Subcutaneous abdominal adipose tissue (tissue), 5 donors: ENCODE results near the gene NET1.

Experiments
- H3K27ac ChIP-seq: one replicate; pipeline ENCODE4 v1.7.0; 2013; ENCODE audit warnings: low read depth, mild to moderate bottlenecking, inconsistent platforms, low read length, moderate library complexity
- H3K27me3 ChIP-seq, 5 donors: one replicate each; pipeline ENCODE4 v1.7.0; 2013; ENCODE audit warnings: low read length in 5 of 5, inconsistent platforms in 1 of 5; ENCODE audit not compliant: control insufficient read depth in 5 of 5, insufficient read depth in 4 of 5
- H3K36me3 ChIP-seq, 5 donors: one replicate each; pipeline ENCODE4 v1.7.0; 2013; ENCODE audit warnings: low read length in 5 of 5; ENCODE audit not compliant: control insufficient read depth in 5 of 5, insufficient read depth in 5 of 5
- H3K4me1 ChIP-seq, 5 donors: one replicate each; pipeline ENCODE4 v1.7.0; 2013; ENCODE audit warnings: low read length in 5 of 5, mild to moderate bottlenecking in 3 of 5, moderate library complexity in 1 of 5; ENCODE audit not compliant: control insufficient read depth in 5 of 5, insufficient read depth in 5 of 5
- H3K4me3 ChIP-seq, 5 donors: one replicate each; pipeline ENCODE4 v1.7.0; 2013; ENCODE audit warnings: low read length in 5 of 5, low read depth in 1 of 5
- H3K9ac ChIP-seq, 5 donors: one replicate each; pipeline ENCODE4 v1.7.0; 2013; ENCODE audit warnings: low read length in 5 of 5, mild to moderate bottlenecking in 4 of 5, moderate library complexity in 3 of 5
- H3K9me3 ChIP-seq, 5 donors: one replicate each; pipeline ENCODE4 v1.7.0; 2013; ENCODE audit warnings: low read length in 5 of 5; ENCODE audit not compliant: control insufficient read depth in 5 of 5
- donor health status: healthy.
- donor health status: healthy.
- donor health status: healthy.
- donor health status: healthy.
- donor health status: healthy.

The NET1 gene

DNA sequence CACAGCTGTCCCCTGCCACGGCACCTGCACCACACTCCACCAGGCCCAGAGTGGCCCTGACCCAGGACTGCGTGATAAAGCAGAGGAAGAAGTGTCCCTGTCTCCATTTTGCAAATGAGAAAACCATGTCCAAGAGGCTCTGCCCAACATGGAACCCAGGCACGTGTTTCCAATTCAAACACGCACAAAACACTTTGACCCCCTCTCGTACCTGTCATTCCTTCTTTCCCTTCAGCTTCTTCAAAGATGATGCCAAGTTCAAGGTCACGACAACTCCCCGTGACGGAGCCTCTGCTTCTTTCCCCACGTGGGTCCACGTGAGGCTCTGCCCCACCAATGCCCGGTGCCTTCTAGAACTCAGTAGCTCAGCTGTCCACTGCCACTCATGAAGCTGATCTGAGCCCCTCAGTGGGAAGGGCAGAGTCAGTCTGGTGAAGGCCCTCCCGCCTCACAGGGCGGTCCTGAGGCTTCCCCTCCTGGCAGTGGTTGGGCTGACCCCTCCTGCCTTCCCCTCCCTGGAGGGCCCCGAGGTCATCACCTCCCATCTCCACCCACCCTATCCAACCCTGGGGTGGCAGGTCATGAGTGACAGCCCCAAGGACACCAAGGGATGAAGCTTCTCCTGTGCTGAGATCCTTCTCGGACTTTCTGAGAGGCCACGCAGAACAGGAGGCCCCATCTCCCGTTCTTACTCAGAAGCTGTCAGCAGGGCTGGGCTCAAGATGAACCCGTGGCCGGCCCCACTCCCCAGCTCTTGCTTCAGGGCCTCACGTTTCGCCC lies 68.0 kb downstream of the NET1 start:
- peaks cover 0 to 2% (median 0%) of the 10 kb centered on the region in 5 donors for H3K9me3 ChIP-seq
- peaks cover 0 to 6% (median 0%) of the 10 kb centered on the region in 5 donors for H3K4me1 ChIP-seq
- H3K27me3 ChIP-seq: peaks cover 0 to 4% (median 0%) of the 10 kb centered on the region in 5 donors
- no peak overlapping the region for H3K27ac ChIP-seq
- H3K9ac ChIP-seq: no peak overlapping the region
- H3K36me3 ChIP-seq: no peaks in the 10 kb centered on the region
- H3K4me3 ChIP-seq: no peak overlapping the region

DNA sequence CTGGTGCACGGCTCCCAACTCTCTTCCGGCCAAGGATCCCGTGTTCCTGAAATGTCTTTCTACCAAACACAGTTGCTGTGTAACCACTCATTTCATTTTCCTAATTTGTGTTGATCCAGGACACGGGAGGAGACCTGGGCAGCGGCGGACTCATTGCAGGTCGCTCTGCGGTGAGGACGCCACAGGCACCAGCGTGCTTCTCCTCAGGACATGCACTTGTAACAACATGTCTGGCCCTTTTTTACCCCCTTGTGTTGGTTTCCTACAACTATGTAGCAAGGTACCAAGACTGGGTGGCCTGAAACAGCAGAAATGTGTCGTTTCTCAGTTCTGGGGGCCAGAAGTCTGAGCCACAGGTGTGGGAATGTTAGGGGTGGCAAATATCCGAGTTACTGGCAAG lies 68.8 kb downstream of the NET1 start:
- H3K4me3 ChIP-seq: no peak overlapping the region
- no peak overlapping the region for H3K27ac ChIP-seq
- H3K36me3 ChIP-seq: no peaks in the 10 kb centered on the region
- no peak overlapping the region for H3K9ac ChIP-seq
- peaks cover 0 to 4% (median 0%) of the 10 kb centered on the region in 5 donors for H3K27me3 ChIP-seq
- peaks cover 0 to 13% (median 3%) of the 10 kb centered on the region in 5 donors for H3K4me1 ChIP-seq
- H3K9me3 ChIP-seq: peaks cover 0 to 2% (median 0%) of the 10 kb centered on the region in 5 donors

DNA sequence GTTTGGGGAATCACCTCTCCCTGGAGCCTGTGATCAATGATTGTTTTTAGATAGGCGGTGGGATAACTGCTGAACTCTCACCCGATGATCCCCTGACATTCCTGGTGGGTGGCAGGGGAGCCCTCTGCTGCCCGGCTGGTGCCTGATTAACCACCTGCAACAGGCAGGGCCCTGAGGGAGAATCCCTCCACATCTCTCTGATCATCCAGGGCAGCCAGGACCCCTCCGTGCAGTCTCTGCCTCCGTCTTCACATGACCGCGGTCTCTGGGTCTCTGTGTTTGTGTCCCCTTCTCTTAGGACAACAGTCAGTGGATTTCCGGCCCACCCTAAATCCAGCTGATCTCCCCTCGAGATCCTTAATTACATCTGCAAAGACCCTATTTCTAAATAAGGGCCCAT lies 69.7 kb downstream of the NET1 start:
- H3K27ac ChIP-seq: no peak overlapping the region
- H3K4me3 ChIP-seq: no peak overlapping the region
- H3K27me3 ChIP-seq: peaks cover 0 to 4% (median 0%) of the 10 kb centered on the region in 5 donors
- H3K36me3 ChIP-seq: no peaks in the 10 kb centered on the region
- no peak overlapping the region for H3K9ac ChIP-seq
- H3K9me3 ChIP-seq: peaks cover 0 to 2% (median 0%) of the 10 kb centered on the region in 5 donors
- peaks cover 0 to 22% (median 12%) of the 10 kb centered on the region in 5 donors for H3K4me1 ChIP-seq

DNA sequence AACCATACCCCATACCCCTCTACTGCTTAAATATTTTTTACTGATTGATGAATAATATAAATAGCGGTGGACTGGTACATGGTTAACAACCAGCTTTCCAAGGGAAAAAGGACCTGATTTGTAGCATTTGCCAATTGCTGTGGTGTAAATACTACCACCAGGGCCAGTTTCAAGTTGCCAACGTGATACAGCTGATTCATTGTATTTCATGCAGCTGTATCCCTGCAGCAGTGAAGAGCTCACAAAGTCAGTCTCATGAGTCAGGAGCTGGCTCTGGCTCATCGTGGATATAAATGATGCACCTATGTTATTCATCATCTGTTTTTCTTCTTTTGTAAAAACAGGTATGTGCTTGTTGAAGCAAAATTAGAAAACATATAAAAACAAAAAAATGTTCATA lies 71.8 kb downstream of the NET1 start:
- Histone ChIP-seq H3K9ac (no peak overlapping the region), H3K27me3 (peaks cover 0 to 4% (median 0%) of the 10 kb centered on the region in 5 donors), H3K27ac (no peak overlapping the region), H3K4me3 (no peak overlapping the region), H3K36me3 (no peaks in the 10 kb centered on the region), H3K4me1 (peaks cover 0 to 30% (median 12%) of the 10 kb centered on the region in 5 donors), H3K9me3 (peaks cover 0 to 2% (median 0%) of the 10 kb centered on the region in 5 donors)

GRCh38 chr10:5485290-5485689 lies 72.9 kb downstream of the NET1 start:
- H3K27ac ChIP-seq: no peak overlapping the region
- H3K9ac ChIP-seq: no peak overlapping the region
- peaks cover 0 to 2% (median 0%) of the 10 kb centered on the region in 5 donors for H3K9me3 ChIP-seq
- peaks cover 0 to 38% (median 19%) of the 10 kb centered on the region in 5 donors for H3K4me1 ChIP-seq
- H3K27me3 ChIP-seq: peaks cover 0 to 4% (median 0%) of the 10 kb centered on the region in 5 donors
- peak overlapping the region in 1 of 5 donors; percentile 5 for H3K4me3 ChIP-seq
- no peaks in the 10 kb centered on the region for H3K36me3 ChIP-seq

- Histone ChIP-seq H3K9ac (no peak overlapping the region), H3K27me3 (peaks cover 0 to 4% (median 0%) of the 10 kb centered on the region in 5 donors), H3K27ac (no peak overlapping the region), H3K36me3 (no peaks in the 10 kb centered on the region), H3K4me3 (peak overlapping the region in 2 of 5 donors; percentile 13 to 33), H3K9me3 (peaks cover 0 to 2% (median 0%) of the 10 kb centered on the region in 5 donors), H3K4me1 (peaks cover 0 to 44% (median 27%) of the 10 kb centered on the region in 5 donors)
Observed at GRCh38 chr10:5485948-5486852, 73.8 kb downstream of the NET1 start.

- Histone ChIP-seq H3K36me3 (no peaks in the 10 kb centered on the region), H3K27ac (no peak overlapping the region), H3K4me1 (peaks cover 0 to 50% (median 33%) of the 10 kb centered on the region in 5 donors), H3K4me3 (no peak overlapping the region), H3K27me3 (peaks cover 0 to 4% (median 0%) of the 10 kb centered on the region in 5 donors), H3K9me3 (peaks cover 0 to 3% (median 0%) of the 10 kb centered on the region in 5 donors), H3K9ac (no peak overlapping the region)
Observed at GRCh38 chr10:5486853-5487235, 74.5 kb downstream of the NET1 start.

DNA sequence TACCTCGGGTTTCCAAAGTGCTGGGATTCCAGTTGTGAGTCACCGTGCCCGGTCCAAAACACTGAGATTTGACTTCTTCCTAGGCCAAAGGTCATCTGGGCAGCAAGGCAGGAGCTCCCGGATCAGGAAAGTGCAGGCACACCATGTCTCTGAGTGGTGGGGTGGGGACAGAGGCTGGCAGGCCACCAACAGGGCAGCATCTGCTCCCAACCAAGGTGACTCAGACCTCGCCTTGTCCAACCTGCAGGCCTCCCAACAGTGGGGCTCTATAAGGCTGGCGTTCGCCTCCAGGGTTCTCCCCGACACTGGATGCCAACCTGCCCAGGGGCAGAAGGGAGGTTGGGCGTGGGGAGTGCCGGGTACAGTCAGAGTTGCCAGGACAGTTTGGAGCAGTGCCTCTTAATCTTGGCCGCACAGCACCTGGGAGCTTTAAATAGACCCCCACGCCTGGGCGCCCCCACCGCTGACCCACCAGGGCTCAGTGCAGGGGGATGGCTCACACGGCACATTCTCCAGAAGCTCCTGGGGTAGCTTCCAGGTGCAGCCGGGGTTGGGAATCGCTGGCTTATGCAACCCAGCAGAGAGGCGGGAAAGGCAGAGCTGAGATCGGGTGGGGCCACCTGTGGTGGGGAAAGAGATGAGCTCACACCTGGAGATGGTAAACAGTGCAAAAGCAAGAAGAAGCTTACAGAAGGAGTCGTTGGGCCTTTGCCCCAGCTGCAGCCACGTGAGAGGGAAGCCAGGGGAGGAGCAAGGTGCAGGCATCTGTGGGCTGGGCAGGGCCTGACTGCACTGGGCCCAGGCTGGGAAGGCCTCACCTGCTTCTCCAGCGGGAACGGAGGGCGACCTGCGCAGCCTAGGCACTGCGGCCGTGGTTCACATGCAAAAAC lies 76.2 kb downstream of the NET1 start:
- no peak overlapping the region for H3K4me3 ChIP-seq
- H3K4me1 ChIP-seq: peaks cover 0 to 53% (median 36%) of the 10 kb centered on the region in 5 donors
- H3K9ac ChIP-seq: no peak overlapping the region
- no peaks in the 10 kb centered on the region for H3K36me3 ChIP-seq
- H3K27ac ChIP-seq: no peak overlapping the region
- peaks cover 0 to 15% (median 8%) of the 10 kb centered on the region in 5 donors for H3K9me3 ChIP-seq
- H3K27me3 ChIP-seq: peaks cover 0 to 4% (median 0%) of the 10 kb centered on the region in 5 donors

DNA sequence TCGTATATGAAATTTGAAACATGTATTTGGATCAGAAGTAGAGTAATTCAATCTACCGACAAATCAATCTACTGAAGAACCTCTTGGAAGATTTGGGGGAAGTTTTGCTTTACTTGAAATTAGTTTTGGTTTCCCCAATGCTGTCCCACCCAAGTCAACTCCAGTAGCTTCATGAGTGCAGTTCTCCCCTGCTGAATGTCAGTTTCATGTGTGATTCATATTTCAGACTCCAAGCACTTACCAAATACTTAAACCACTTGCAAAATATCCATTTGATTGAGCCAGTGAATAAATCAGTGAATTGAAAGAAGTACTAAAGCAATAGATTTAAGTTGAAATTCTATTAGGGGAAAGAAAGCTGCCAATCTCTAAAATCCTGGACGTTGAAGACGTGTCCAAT lies 77.7 kb downstream of the NET1 start:
- Histone ChIP-seq H3K27me3 (peaks cover 0 to under 1% (median 0%) of the 10 kb centered on the region in 5 donors), H3K4me1 (peaks cover 0 to 57% (median 36%) of the 10 kb centered on the region in 5 donors), H3K4me3 (no peak overlapping the region), H3K9ac (no peak overlapping the region), H3K9me3 (peaks cover 0 to 15% (median 8%) of the 10 kb centered on the region in 5 donors), H3K36me3 (no peaks in the 10 kb centered on the region), H3K27ac (peak overlapping the region; percentile 73)
